CD14-positive monocyte (primary cell): Measurements from ENCODE around the gene ATG3. TPM values are rescaled to one million over a fixed set of nuclear protein-coding genes. Genes with fewer than 3 reads are reported as not detected.

Experiments used
- DNase-seq, 3 donors: peaks; one replicate each; pipeline ENCODE4 v3.0.0-alpha.2; 2011 to 2022
- H2AFZ ChIP-seq: 2 replicates; pipeline ENCODE4 v1.6.0; 2012; ENCODE audit warnings: mild to moderate bottlenecking, low read depth, low read length, inconsistent platforms; ENCODE audit not compliant: insufficient read depth, poor library complexity, severe bottlenecking
- H3K27ac ChIP-seq, 2 donors: 1 replicate in 1 of 2; 2 replicates in 1 of 2; pipeline ENCODE4 v1.5.1; 2012 to 2013; ENCODE audit warnings: low read length in 2 of 2, control low read depth in 1 of 2, inconsistent platforms in 1 of 2, low read depth in 1 of 2, mild to moderate bottlenecking in 1 of 2
- H3K27me3 ChIP-seq, 2 donors: one replicate each; pipeline versions ENCODE4 v1.6.0 to v1.6.1; 2011 to 2013; ENCODE audit warnings: low read length in 2 of 2; ENCODE audit not compliant: control insufficient read depth in 2 of 2, insufficient read depth in 2 of 2
- H3K36me3 ChIP-seq, 2 donors: replicated peaks in 1 of 2; 1 replicate in 1 of 2; 2 replicates in 1 of 2; pipeline versions ENCODE4 v1.5.1 to v1.6.1; 2012 to 2013; ENCODE audit warnings: low read length in 2 of 2, control low read depth in 1 of 2, inconsistent platforms in 1 of 2, mild to moderate bottlenecking in 1 of 2; ENCODE audit not compliant: insufficient read depth in 2 of 2, control insufficient read depth in 1 of 2
- H3K4me1 ChIP-seq, 2 donors: 1 replicate in 1 of 2; 2 replicates in 1 of 2; pipeline versions ENCODE4 v1.5.1 to v1.6.1; 2012 to 2013; ENCODE audit warnings: low read length in 2 of 2, control low read depth in 1 of 2, inconsistent platforms in 1 of 2, mild to moderate bottlenecking in 1 of 2, moderate library complexity in 1 of 2; ENCODE audit not compliant: insufficient read depth in 2 of 2, control insufficient read depth in 1 of 2
- H3K4me2 ChIP-seq: replicated peaks from 2 replicates; pipeline ENCODE3; 2012; ENCODE audit warnings: low read length, moderate library complexity, mild to moderate bottlenecking; ENCODE audit not compliant: poor library complexity, severe bottlenecking; ENCODE audit errors: extremely low read depth
- H3K4me3 ChIP-seq, 3 experiments: fragments of 200-600 bp in 1 of 3; sonication (generic) in 1 of 3; replicated peaks in 1 of 3; 1 replicate in 2 of 3; 2 replicates in 1 of 3; pipeline ENCODE4 v1.5.1; 2011 to 2013; ENCODE audit warnings: low read length in 3 of 3, mild to moderate bottlenecking in 3 of 3, control low read depth in 2 of 3, low read depth in 2 of 3, inconsistent platforms in 1 of 3, moderate library complexity in 1 of 3
- H3K79me2 ChIP-seq: 2 replicates; pipeline ENCODE4 v1.6.0; 2012; ENCODE audit warnings: mild to moderate bottlenecking, control low read depth, inconsistent platforms, low read length, moderate library complexity; ENCODE audit not compliant: insufficient read depth
- H3K9ac ChIP-seq: 2 replicates; pipeline ENCODE4 v1.6.0; 2017; ENCODE audit warnings: low read length, mild to moderate bottlenecking; ENCODE audit not compliant: insufficient read depth, poor library complexity, severe bottlenecking
- H3K9me3 ChIP-seq, 2 donors: replicated peaks in 1 of 2; 1 replicate in 1 of 2; 2 replicates in 1 of 2; pipeline versions ENCODE4 v1.5.1 to v1.6.1; 2012 to 2013; ENCODE audit warnings: low read length in 2 of 2, control low read depth in 1 of 2; ENCODE audit not compliant: control insufficient read depth in 1 of 2, insufficient read depth in 1 of 2
- H4K20me1 ChIP-seq: 2 replicates; pipeline ENCODE4 v1.6.0; 2012; ENCODE audit warnings: mild to moderate bottlenecking, low read length, control low read depth, moderate library complexity; ENCODE audit not compliant: insufficient read depth
- H3K27ac Mint-ChIP-seq, 7 donors: one replicate each; pipeline ENCODE4 v1.8.0; 2020; ENCODE audit warnings: mild to moderate bottlenecking in 7 of 7, mixed read lengths in 7 of 7, moderate library complexity in 6 of 7, inconsistent platforms in 2 of 7
- H3K27me3 Mint-ChIP-seq, 3 donors: one replicate each; pipeline ENCODE4 v1.8.0; 2021 to 2022; ENCODE audit warnings: low read depth in 3 of 3, mild to moderate bottlenecking in 3 of 3, mixed read lengths in 3 of 3, moderate library complexity in 3 of 3, inconsistent platforms in 1 of 3
- H3K36me3 Mint-ChIP-seq, 2 donors: one replicate each; pipeline ENCODE4 v1.8.0; 2020; ENCODE audit warnings: mixed read lengths in 2 of 2, inconsistent platforms in 1 of 2, mild to moderate bottlenecking in 1 of 2
- H3K4me1 Mint-ChIP-seq: one replicate; pipeline ENCODE4 v1.8.0; 2020; ENCODE audit warnings: mild to moderate bottlenecking, mixed read lengths
- H3K4me3 Mint-ChIP-seq, 2 donors: one replicate each; pipeline ENCODE4 v1.8.0; 2020; ENCODE audit warnings: mild to moderate bottlenecking in 2 of 2, mixed read lengths in 2 of 2, moderate library complexity in 1 of 2
- H3K9me3 Mint-ChIP-seq, 7 donors: one replicate each; pipeline ENCODE4 v1.8.0; 2020 to 2022; ENCODE audit warnings: mixed read lengths in 7 of 7, mild to moderate bottlenecking in 6 of 7, moderate library complexity in 6 of 7, inconsistent platforms in 2 of 7
- CTCF ChIP-seq: fragments of 200-600 bp; IDR thresholded peaks from one replicate; pipeline ENCODE4 v1.8.0; 2022; ENCODE audit warnings: antibody characterized with exemption, mild to moderate bottlenecking
- WGBS: methylation state at CpG from one replicate; pipeline ENCODE4 v1.1.5; 2013; ENCODE audit warnings: missing lambda C conversion rate; ENCODE audit not compliant: insufficient coverage; 5-methylcytosine and 5-hydroxymethylcytosine counted together
- intact Hi-C, 2 donors: fragments of 100-400 bp; cut with micrococcal nuclease; formaldehyde crosslinking; loops; one replicate each; pipeline versions ENCODE4 v1.15.0 to v1.15.1; 2023
- polyA plus RNA-seq, 3 donors: library from polyadenylated mRNA; depleted of rRNA in 1 of 3; unstranded in 2 of 3; stranded (reverse) in 1 of 3; fragments of 300-500 nt in 2 of 3; fragments of >200 nt in 1 of 3; fragmentation: Illumina TruSeq in 2 of 3; gene quantifications; 1 replicate in 2 of 3; 2 replicates in 1 of 3; pipeline ENCODE4 v1.2.3, GENCODE V29; 2012 to 2021

ATG3 gene
- polyA plus RNA-seq, 3 donors = 99.8 to 288 (median 226) TPM

GRCh38 chr3:112489674-112490479 is 71.9 kb downstream of the ATG3 start:
- Histone ChIP-seq H3K27ac (no peak overlapping the region), H3K4me1 (peaks cover 0 to 5% of the 10 kb centered on the region in 2 donors), H3K36me3 (no peaks in the 10 kb centered on the region), H3K9ac (no peak overlapping the region), H3K9me3 (no peaks in the 10 kb centered on the region), H4K20me1 (no peaks in the 10 kb centered on the region), H2AFZ (no peak overlapping the region), H3K4me3 (no peak overlapping the region), H3K79me2 (no peaks in the 10 kb centered on the region), H3K4me2 (no peak overlapping the region), H3K27me3 (no peaks in the 10 kb centered on the region)
- DNase-seq = no peak
- Mint-ChIP-seq H3K27ac (peak overlapping the region in 1 of 7 donors; percentile 26), H3K4me3 (no peak overlapping the region), H3K27me3 (peaks cover 0 to 1% (median 0%) of the 10 kb centered on the region in 3 donors), H3K9me3 (peaks cover 4 to 13% (median 6%) of the 10 kb centered on the region in 7 donors), H3K36me3 (peaks cover 0 to 1% of the 10 kb centered on the region in 2 donors), H3K4me1 (peaks cover 5% of the 10 kb centered on the region)
- intact Hi-C loops = no loop called here
- TF ChIP-seq CTCF = no peak
- WGBS = no CpG with 5 or more reads among the region's 4 CpGs

GRCh38 chr3:112486811-112487505 is 74.8 kb downstream of the ATG3 start:
- intact Hi-C loops = no loop called here
- no peak overlapping the region for H3K4me2 ChIP-seq
- H3K4me3 ChIP-seq = no peak overlapping the region
- Mint-ChIP-seq H3K4me1 (peaks cover 10% of the 10 kb centered on the region), H3K27ac (no peak overlapping the region), H3K27me3 (peaks cover 0 to 1% (median 0%) of the 10 kb centered on the region in 3 donors), H3K4me3 (no peak overlapping the region), H3K36me3 (peaks cover 0 to 1% of the 10 kb centered on the region in 2 donors), H3K9me3 (peaks cover 0 to 6% (median 0%) of the 10 kb centered on the region in 7 donors)
- TF ChIP-seq CTCF = no peak
- no peaks in the 10 kb centered on the region for H3K9me3 ChIP-seq
- no CpG with 5 or more reads among the region's 7 CpGs for WGBS
- H2AFZ ChIP-seq = no peak overlapping the region
- H3K79me2 ChIP-seq = no peaks in the 10 kb centered on the region
- no peak for DNase-seq
- H3K9ac ChIP-seq = no peak overlapping the region
- no peaks in the 10 kb centered on the region for H3K27me3 ChIP-seq
- no peaks in the 10 kb centered on the region for H3K36me3 ChIP-seq
- H3K27ac ChIP-seq = no peak overlapping the region
- no peaks in the 10 kb centered on the region for H4K20me1 ChIP-seq
- H3K4me1 ChIP-seq = peaks cover 0 to 7% of the 10 kb centered on the region in 2 donors
